ENCODE measurements around the gene CPNE5.

- TF ChIP-seq POLR2AphosphoS5 (IDR thresholded peaks at IDR 0.05) (no peak), POLR2A (IDR thresholded peaks at IDR 0.05) (no peak)
Measured at GRCh38 chr6:36720251-36721141, 118.7 kb downstream of the CPNE5 start.

Measured in spleen (tissue), 3 donors.